Measurements from ENCODE around the gene PACSIN2.

DNA sequence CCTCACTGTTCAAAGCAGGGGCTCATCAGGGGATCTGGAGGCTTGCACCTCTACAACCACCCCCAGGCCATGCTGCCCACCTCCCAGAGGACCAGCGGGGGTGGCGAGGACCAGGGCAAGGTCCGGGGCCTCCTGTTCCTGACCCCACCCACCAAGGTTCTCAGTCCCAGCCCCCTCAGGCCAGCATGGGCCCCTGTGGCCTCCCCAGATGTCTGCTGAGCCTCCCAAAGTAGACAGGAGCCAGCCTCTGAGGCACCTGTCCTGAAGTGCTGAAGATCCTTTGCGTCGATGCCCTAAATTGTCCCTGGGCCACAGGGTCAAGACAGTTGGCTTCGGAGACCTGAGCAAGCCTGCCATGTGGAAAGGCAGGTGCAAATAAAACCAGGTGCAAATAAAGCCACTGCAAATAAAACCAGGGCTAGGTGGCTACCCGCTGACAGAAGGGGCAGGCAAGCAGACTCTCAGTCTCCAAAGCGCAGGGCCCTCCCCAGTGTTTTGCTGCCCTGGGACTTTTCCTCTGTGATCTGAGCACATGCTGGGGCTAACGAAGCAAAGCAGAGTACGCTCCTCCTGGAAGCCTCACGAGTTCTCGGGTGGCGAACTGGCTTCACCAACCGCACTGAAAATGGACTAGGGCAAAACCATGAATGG is 135.5 kb downstream of the PACSIN2 start:
- TF ChIP-seq, protein P1, sequence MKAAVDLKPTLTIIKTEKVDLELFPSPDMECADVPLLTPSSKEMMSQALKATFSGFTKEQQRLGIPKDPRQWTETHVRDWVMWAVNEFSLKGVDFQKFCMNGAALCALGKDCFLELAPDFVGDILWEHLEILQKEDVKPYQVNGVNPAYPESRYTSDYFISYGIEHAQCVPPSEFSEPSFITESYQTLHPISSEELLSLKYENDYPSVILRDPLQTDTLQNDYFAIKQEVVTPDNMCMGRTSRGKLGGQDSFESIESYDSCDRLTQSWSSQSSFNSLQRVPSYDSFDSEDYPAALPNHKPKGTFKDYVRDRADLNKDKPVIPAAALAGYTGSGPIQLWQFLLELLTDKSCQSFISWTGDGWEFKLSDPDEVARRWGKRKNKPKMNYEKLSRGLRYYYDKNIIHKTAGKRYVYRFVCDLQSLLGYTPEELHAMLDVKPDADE (IDR thresholded peaks at IDR 0.05): no peak
- TF ChIP-seq, protein P2, sequence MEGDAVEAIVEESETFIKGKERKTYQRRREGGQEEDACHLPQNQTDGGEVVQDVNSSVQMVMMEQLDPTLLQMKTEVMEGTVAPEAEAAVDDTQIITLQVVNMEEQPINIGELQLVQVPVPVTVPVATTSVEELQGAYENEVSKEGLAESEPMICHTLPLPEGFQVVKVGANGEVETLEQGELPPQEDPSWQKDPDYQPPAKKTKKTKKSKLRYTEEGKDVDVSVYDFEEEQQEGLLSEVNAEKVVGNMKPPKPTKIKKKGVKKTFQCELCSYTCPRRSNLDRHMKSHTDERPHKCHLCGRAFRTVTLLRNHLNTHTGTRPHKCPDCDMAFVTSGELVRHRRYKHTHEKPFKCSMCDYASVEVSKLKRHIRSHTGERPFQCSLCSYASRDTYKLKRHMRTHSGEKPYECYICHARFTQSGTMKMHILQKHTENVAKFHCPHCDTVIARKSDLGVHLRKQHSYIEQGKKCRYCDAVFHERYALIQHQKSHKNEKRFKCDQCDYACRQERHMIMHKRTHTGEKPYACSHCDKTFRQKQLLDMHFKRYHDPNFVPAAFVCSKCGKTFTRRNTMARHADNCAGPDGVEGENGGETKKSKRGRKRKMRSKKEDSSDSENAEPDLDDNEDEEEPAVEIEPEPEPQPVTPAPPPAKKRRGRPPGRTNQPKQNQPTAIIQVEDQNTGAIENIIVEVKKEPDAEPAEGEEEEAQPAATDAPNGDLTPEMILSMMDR (conservative IDR thresholded peaks at IDR 0.05; ENCODE audit: low read depth in 2 of 2): no peak
- no peak for TF ChIP-seq EZH2 (IDR thresholded peaks at IDR 0.05; ENCODE audit: low read depth, unreplicated experiment)
- no peak for TF ChIP-seq EZH2phosphoT487 (IDR thresholded peaks at IDR 0.05; ENCODE audit: unreplicated experiment)
- no peak for TF ChIP-seq POLR2AphosphoS5 (IDR thresholded peaks at IDR 0.05; ENCODE audit: low read depth)
- TF ChIP-seq, protein P3, sequence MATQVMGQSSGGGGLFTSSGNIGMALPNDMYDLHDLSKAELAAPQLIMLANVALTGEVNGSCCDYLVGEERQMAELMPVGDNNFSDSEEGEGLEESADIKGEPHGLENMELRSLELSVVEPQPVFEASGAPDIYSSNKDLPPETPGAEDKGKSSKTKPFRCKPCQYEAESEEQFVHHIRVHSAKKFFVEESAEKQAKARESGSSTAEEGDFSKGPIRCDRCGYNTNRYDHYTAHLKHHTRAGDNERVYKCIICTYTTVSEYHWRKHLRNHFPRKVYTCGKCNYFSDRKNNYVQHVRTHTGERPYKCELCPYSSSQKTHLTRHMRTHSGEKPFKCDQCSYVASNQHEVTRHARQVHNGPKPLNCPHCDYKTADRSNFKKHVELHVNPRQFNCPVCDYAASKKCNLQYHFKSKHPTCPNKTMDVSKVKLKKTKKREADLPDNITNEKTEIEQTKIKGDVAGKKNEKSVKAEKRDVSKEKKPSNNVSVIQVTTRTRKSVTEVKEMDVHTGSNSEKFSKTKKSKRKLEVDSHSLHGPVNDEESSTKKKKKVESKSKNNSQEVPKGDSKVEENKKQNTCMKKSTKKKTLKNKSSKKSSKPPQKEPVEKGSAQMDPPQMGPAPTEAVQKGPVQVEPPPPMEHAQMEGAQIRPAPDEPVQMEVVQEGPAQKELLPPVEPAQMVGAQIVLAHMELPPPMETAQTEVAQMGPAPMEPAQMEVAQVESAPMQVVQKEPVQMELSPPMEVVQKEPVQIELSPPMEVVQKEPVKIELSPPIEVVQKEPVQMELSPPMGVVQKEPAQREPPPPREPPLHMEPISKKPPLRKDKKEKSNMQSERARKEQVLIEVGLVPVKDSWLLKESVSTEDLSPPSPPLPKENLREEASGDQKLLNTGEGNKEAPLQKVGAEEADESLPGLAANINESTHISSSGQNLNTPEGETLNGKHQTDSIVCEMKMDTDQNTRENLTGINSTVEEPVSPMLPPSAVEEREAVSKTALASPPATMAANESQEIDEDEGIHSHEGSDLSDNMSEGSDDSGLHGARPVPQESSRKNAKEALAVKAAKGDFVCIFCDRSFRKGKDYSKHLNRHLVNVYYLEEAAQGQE (IDR thresholded peaks at IDR 0.05; ENCODE audit: unreplicated experiment): no peak
- no peak for TF ChIP-seq STAT1 (IDR thresholded peaks at IDR 0.05; ENCODE audit: unreplicated experiment)
- TF ChIP-seq ZNF114 (CRISPR knock-in tag; IDR thresholded peaks at IDR 0.05): no peak

All from GM23338 (cell line).